Stimulated activated CD4-positive, alpha-beta T cell treated with anti-CD3 and anti-CD28 coated beads, Interleukin-4, amount 100 ng/mL, for 24 hours (primary cell): ENCODE data around the gene ATP6V1G2.

Experiments used
- DNase-seq: peaks from one replicate; pipeline ENCODE4 v3.0.0-alpha.2; 2020

ATP6V1G2 gene

DNA sequence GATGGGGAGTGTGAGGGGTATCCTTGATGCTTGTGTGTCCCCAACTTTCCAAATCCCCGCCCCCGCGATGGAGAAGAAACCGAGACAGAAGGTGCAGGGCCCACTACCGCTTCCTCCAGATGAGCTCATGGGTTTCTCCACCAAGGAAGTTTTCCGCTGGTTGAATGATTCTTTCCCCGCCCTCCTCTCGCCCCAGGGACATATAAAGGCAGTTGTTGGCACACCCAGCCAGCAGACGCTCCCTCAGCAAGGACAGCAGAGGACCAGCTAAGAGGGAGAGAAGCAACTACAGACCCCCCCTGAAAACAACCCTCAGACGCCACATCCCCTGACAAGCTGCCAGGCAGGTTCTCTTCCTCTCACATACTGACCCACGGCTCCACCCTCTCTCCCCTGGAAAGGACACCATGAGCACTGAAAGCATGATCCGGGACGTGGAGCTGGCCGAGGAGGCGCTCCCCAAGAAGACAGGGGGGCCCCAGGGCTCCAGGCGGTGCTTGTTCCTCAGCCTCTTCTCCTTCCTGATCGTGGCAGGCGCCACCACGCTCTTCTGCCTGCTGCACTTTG, 29.0 kb upstream of the ATP6V1G2 start, which contains the start of gene TNF:
TNF (plus strand) TSS at position 231 of the 567 bp plus-strand sequence; CDS start at position 408, 177 bp downstream.
- peak; percentile 90 for DNase-seq

DNA sequence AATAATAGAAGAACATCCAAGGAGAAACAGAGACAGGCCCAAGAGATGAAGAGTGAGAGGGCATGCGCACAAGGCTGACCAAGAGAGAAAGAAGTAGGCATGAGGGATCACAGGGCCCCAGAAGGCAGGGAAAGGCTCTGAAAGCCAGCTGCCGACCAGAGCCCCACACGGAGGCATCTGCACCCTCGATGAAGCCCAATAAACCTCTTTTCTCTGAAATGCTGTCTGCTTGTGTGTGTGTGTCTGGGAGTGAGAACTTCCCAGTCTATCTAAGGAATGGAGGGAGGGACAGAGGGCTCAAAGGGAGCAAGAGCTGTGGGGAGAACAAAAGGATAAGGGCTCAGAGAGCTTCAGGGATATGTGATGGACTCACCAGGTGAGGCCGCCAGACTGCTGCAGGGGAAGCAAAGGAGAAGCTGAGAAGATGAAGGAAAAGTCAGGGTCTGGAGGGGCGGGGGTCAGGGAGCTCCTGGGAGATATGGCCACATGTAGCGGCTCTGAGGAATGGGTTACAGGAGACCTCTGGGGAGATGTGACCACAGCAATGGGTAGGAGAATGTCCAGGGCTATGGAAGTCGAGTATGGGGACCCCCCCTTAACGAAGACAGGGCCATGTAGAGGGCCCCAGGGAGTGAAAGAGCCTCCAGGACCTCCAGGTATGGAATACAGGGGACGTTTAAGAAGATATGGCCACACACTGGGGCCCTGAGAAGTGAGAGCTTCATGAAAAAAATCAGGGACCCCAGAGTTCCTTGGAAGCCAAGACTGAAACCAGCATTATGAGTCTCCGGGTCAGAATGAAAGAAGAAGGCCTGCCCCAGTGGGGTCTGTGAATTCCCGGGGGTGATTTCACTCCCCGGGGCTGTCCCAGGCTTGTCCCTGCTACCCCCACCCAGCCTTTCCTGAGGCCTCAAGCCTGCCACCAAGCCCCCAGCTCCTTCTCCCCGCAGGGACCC, 28.0 kb upstream of the ATP6V1G2 start:
- DNase-seq = peak; percentile 63

DNA sequence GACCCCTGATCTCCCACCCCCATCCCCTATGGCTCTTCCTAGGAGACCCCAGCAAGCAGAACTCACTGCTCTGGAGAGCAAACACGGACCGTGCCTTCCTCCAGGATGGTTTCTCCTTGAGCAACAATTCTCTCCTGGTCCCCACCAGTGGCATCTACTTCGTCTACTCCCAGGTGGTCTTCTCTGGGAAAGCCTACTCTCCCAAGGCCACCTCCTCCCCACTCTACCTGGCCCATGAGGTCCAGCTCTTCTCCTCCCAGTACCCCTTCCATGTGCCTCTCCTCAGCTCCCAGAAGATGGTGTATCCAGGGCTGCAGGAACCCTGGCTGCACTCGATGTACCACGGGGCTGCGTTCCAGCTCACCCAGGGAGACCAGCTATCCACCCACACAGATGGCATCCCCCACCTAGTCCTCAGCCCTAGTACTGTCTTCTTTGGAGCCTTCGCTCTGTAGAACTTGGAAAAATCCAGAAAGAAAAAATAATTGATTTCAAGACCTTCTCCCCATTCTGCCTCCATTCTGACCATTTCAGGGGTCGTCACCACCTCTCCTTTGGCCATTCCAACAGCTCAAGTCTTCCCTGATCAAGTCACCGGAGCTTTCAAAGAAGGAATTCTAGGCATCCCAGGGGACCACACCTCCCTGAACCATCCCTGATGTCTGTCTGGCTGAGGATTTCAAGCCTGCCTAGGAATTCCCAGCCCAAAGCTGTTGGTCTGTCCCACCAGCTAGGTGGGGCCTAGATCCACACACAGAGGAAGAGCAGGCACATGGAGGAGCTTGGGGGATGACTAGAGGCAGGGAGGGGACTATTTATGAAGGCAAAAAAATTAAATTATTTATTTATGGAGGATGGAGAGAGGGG, 27.1 kb upstream of the ATP6V1G2 start:
- DNase-seq = no peak

DNA sequence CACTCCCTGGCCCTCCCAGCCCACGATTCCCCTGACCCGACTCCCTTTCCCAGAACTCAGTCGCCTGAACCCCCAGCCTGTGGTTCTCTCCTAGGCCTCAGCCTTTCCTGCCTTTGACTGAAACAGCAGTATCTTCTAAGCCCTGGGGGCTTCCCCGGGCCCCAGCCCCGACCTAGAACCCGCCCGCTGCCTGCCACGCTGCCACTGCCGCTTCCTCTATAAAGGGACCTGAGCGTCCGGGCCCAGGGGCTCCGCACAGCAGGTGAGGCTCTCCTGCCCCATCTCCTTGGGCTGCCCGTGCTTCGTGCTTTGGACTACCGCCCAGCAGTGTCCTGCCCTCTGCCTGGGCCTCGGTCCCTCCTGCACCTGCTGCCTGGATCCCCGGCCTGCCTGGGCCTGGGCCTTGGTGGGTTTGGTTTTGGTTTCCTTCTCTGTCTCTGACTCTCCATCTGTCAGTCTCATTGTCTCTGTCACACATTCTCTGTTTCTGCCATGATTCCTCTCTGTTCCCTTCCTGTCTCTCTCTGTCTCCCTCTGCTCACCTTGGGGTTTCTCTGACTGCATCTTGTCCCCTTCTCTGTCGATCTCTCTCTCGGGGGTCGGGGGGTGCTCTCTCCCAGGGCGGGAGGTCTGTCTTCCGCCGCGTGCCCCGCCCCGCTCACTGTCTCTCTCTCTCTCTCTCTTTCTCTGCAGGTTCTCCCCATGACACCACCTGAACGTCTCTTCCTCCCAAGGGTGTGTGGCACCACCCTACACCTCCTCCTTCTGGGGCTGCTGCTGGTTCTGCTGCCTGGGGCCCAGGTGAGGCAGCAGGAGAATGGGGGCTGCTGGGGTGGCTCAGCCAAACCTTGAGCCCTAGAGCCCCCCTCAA, 25.9 kb upstream of the ATP6V1G2 start, which contains the start of gene LTA:
LTA (plus strand) TSS at position 249 of the 871 bp plus-strand sequence; CDS start at position 703, 454 bp downstream.
- DNase-seq = peak; percentile 81

DNA sequence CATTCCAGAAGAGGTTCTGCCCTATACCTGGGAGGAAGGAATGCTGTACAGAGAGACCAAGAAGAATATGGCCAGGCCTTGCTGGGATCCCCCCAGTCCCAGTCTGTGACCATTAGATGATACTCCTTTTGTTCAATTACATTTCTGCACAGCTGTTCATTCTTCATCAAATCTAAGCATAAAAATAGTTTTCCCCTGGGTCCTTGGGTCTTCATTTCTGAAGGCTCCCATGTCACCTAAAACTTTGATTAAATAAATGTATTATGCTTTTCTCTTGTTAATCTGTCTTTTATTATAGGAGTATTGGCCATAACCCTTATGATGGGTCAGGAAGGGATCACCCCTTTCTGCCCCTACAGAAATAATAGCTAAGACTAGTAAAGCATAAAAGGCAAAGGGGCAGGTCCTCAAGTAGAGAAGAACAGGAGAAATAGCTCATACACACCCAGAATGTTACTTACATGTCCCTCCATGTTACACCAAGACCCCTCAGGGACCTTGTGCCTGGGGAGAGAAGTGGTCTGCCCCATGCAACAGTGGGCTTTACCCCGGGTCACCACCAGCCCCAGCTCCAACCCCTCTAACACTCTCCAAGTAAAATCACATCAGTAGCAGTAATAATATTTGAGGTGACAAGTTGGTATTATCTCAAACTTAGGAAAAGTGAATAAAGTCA, 23.6 kb upstream of the ATP6V1G2 start:
- no peak for DNase-seq

DNA sequence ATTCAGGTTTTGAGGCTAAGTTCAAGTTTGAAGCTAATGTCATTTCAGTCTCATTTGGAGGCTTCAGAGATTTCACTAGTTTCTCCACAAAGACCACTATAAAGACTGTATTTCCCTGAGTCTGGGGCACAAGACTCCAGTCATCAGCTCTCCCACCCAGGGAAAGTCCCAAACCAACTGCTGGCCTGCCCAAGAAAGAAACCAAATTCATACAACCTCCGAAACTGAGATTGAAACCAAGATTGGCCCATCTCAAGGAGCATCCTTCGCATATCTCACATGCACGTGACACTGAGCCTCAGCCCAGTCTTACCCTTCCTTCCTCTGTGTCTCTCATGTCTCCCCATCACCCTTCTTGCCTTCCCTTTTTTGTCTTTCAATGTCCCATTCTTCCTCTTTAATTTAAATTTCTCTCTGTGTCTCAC, 22.1 kb upstream of the ATP6V1G2 start:
- peak; percentile 83 for DNase-seq

DNA sequence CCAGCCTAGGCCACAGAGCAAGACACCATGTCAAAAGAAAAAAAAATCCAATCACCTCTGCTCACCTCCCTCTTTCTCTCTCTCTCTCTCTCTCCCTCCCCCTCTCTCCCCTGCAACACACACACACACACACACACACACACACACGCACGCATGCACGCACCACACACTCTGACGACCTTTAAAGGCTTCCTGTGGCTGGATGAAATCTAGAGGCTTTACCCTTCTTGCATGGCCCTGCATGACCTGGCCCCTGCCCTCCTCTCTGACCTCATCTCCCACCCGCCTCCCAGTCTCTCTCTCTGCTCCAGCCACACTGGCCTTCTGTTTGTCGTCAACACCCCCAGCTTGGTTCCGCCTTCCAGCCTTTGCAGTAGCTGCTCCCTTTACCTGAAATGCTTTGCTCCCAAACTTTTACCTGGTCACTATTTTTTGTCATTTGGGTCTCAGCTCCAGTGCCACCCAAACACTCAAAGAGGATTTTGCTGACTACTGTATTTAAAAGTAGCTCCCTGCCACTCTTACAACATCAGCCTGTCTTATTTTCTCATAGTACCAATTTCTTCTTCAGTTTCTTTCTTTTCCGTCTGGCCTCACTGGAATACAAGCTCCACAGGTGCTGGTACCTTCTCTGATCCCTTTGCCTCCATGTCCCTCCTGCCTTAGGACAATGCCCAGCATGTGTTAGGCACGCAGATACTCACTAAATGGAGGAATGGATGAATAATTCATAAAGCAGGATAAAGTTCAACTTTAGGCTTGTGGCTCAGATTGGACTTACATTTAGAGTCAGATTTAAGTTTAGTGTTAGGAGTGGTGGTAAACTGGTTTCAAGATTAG, 21.3 kb upstream of the ATP6V1G2 start:
- DNase-seq = no peak

DNA sequence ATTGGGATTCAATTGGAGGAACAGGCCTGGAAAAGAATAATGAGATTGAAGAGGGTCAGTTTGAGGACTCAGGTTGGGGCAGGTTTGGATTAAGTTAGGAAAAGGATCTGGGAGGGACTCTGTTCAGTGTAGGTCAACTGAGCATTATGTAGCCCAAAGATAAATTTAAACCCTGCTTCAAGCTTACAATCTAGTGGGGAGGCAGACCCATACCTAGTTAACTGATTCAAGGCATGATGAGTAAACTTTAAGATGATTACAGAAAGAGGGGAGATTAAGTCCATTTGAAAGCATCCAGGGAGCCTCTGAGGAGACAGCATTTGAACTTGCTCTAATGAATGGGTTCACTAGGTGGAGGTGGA, 14.3 kb upstream of the ATP6V1G2 start:
- no peak for DNase-seq

DNA sequence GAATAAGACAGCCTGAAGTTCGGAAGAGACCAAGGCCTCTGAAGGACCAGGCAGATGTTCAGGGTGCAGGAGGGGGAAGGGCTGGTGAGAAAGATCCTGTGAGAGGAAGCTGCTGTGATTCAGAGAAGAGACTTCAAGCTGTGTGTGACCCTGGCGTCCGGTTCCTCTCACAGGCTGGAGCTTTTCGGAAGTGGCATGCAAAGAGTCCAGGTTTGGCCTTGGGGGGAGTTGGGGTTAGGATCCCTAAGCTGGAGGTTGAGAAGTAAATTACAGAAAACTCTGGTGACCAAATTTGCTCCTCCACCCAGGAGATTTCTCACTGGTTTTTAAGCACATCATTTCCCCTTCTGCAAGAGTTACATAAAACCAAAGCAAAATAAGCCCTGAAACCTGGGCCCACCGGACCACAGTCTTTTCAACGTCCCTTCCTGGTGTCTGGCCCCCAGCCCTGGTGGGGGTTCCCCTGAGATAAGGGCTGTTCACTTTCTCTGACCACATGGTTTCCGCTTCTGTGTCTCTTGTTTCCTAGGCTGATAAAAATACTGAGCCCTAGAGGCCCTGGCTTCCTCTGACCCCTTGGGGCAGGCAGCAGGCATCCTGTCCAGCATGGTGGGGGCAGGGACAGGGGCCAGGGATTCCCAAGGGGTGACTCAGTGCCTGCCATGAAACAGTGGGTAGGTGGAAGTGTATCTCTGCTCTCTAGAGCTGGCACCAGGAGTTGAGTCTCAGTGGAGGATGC, 13.7 kb upstream of the ATP6V1G2 start:
- peak; percentile 56 for DNase-seq

DNA sequence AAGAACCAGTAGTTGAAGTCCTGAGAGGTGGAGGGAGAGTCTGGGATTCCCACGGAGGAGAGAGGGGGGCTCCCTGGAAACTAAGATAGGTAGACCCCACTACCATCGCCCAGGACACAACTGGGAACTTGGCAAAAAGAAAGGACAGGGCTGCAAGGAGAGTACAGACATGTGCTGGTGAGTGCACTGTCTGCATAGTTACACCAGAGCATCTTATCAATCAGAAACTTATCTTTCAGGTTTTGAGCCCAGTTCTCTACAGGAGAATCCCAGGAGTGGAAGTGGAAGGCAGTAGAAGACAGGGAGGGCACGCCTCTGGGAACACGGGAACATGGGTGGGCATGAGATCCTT, 13.2 kb upstream of the ATP6V1G2 start:
- no peak for DNase-seq

DNA sequence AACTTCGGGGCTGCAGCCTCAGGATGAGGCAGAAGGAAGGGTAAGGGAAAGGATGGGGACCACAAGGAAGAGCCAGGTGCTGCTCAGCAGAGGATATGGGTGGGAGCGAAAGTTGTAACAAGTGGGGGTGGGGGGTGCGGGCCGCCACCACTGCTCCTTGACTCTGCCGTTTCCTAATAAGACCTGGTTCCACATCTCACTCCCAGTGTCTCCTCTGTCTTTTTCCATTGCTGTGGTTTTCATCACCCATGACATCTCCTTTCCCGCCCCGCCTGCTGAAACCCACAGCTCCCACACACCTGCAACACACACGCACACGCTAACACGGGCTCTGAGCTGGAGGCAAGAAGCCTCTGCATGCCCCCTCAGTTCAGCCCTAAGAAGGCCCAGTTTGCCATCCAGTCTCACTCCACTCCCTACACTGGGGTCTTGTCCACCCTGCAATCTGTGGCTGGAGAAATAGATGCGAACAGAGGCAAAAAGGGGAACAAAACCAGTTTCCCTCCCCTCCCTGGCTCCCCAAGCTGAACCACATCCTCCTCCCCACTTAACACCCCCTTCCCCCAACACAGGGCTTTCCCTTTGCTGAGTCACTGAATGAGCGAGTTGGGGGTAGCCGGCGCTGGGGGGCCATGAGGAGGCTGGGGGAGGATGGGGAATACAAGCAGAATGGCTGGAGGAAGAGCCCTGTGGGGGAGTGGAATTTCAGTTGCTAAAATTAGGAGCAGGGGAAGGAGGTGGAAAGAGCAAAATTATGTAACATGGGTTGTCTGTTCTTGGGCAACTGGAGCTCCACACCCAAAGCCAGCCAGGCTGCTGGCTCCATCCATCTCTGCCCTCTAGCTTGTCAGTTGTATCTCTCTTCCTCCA, 12.5 kb upstream of the ATP6V1G2 start:
- DNase-seq = peak; percentile 80

DNA sequence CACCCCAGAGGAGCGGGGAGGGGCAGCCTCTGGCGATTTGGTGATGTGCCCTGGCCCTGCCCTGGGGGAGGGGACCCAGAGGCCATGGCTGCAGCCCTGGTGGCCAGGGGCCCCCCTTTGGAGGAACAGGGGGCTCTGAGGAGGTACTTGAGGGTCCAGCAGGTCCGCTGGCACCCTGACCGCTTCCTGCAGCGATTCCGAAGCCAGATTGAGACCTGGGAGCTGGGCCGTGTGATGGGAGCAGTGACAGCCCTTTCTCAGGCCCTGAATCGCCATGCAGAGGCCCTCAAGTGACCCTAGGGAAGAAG, 11.9 kb upstream of the ATP6V1G2 start:
- no peak for DNase-seq

DNA sequence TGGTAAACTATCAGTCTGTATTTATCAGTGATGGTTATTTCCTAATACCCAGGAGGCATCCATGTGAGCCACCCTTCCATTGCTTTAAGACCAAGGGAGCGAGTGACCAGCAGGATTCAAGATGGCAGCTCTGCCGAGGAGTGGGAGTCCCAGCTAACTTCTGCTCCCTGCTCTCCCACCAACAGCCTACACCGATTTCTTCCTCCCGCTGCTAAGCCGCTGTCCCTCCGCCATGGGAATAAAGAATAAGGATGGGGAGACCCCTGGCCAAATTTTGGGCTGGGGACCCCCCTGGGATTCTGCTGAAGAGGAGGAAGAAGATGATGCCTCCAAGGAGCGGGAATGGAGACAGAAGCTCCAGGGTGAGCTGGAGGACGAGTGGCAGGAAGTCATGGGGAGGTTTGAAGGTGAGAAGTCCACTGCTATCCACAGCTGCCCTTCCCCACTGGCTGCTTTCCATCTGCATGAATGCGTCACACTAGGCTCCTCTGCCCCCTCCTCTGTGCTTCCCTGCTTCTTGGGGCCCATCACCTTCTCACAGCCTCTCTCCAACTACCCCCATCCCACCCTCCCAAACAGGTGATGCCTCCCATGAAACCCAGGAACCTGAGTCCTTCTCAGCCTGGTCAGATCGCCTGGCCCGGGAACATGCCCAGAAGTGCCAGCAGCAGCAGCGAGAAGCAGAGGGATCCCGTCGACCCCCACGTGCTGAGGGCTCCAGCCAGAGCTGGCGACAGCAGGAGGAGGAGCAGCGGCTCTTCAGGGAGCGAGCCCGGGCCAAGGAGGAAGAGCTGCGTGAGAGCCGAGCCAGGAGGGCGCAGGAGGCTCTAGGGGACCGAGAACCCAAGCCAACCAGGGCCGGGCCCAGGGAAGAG, 11.3 kb upstream of the ATP6V1G2 start:
- no peak for DNase-seq

DNA sequence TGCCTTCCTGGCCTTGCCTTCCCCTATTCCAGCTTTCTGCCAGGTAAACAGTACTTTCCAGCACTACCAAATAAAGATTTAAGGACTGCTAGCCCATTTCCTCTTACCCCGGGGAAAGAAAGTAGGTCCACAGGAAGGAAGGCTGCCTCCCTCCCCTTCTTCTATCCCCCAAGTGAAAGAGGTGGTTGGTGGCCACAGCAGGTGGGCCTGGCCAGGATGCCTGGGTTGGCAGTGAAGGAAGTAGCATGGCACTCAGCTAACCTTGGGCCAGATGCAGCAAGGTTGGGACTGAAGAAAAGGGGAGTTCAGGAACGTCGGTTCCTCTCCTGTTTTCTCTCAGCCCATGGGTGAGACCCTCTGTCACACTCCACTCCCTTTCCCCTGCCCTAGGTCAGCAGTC, 9.9 kb upstream of the ATP6V1G2 start:
- no peak for DNase-seq

DNA sequence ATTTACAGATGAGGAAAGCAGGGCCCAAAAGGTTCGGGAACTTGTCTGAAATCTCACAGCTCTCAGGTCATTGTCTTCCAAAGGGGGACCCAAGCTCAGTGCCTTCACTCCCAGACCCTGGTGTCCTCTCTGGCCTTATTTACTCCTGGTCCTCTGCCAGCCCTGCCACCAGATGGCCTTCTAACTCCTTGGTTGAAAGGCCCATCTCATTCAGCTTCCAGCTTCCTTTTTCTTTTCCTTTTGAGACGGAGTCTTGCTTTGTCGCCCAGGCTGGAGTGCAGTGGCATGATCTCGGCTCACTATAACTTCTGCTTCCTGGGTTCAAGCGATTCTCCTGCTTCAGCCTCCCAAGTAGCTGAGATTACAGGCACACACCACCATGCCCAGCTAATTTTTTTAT, 5.0 kb upstream of the ATP6V1G2 start:
- DNase-seq = peak; percentile 77

DNA sequence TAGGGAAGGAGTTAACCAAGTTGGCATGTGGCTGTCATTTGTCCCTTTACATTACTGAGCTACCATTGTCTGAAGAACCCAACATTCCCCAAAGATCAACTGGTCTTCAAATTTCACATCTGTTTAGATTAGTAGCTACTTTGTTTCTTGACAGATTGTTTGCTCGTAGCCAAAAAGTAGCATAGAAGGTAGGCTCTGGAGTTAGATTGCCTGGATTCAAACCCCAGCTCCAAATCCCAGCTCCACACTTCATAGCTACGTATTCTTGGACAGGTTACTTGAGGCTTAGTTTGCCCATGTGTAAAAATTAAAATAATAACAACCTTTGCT, 2.1 kb upstream of the ATP6V1G2 start:
- DNase-seq = no peak

DNA sequence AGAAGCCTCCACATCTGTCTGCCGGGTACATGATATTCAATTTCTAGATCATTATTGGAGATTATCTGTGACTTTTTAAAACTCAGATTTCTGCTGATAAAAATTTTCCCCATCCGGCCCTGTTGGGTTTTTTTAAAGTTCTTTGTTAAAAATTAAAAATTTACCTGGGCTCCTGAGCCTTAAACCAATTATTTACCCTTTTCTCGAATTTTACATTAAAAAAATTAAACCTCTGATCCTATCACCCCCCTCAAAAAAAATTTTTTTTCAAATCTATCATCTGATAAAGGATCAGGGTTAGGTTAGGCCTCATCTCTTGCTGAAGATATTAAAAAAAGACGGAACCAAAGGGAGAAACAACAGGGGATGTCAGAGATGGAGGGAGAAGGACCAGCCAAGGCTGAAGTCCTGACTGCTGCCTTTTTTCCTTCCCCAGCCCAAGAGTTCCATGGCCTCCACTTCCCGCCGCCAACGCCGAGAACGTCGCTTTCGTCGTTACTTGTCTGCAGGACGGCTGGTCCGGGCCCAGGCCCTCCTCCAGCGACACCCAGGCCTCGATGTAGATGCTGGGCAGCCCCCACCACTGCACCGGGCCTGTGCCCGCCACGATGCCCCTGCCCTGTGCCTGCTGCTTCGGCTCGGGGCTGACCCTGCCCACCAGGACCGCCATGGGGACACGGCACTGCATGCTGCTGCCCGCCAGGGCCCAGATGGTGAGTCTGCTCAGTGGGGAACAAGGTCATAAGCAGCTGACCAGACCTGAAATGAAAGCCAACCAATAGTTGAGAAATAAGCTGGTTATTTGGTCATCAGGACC, 1.5 kb upstream of the ATP6V1G2 start:
- no peak for DNase-seq
